HG03558 (cell line): ENCODE measurements around the gene MCC.

Experiments used
- ATAC-seq: cut with Tn5 transposase; IDR thresholded peaks from one replicate; pipeline ENCODE4 v1.9.1; 2021; ENCODE audit warnings: moderate number of reproducible peaks; ENCODE audit not compliant: unreplicated experiment; ENCODE audit errors: extremely low read depth

MCC gene

GRCh38 chr5:113166261-113166660, 322.0 kb downstream of the MCC start:
- ATAC-seq: no peak

GRCh38 chr5:113164021-113164420, 324.2 kb downstream of the MCC start:
- ATAC-seq: no peak

- no peak for ATAC-seq
Observed at GRCh38 chr5:113163328-113163727, 324.9 kb downstream of the MCC start.

GRCh38 chr5:113162770-113163169, 325.5 kb downstream of the MCC start:
- no peak for ATAC-seq

- ATAC-seq: no peak
Observed at GRCh38 chr5:113162208-113162607, 326.0 kb downstream of the MCC start.

- ATAC-seq: no peak
Observed at GRCh38 chr5:113161806-113162205, 326.4 kb downstream of the MCC start.

GRCh38 chr5:113157886-113158285, 330.4 kb downstream of the MCC start:
- no peak for ATAC-seq

- ATAC-seq: no peak
Observed at GRCh38 chr5:113156271-113156877, 331.9 kb downstream of the MCC start.

GRCh38 chr5:113153512-113154097, 334.6 kb downstream of the MCC start:
- no peak for ATAC-seq

- no peak for ATAC-seq
Observed at GRCh38 chr5:113152380-113152740, 335.9 kb downstream of the MCC start.

- no peak for ATAC-seq
Observed at GRCh38 chr5:113151641-113152379, 336.4 kb downstream of the MCC start.

- no peak for ATAC-seq
Observed at GRCh38 chr5:113150821-113151220, 337.4 kb downstream of the MCC start.

GRCh38 chr5:113150221-113150620, 338.0 kb downstream of the MCC start:
- ATAC-seq: no peak

GRCh38 chr5:113147537-113147936, 340.7 kb downstream of the MCC start:
- no peak for ATAC-seq

- ATAC-seq: no peak
Observed at GRCh38 chr5:113147101-113147508, 341.1 kb downstream of the MCC start.

GRCh38 chr5:113145757-113146387, 342.4 kb downstream of the MCC start:
- no peak for ATAC-seq

- ATAC-seq: no peak
Observed at GRCh38 chr5:113142186-113142585, 346.1 kb downstream of the MCC start.

- no peak for ATAC-seq
Observed at GRCh38 chr5:113140837-113141671, 347.2 kb downstream of the MCC start.

- ATAC-seq: no peak
Observed at GRCh38 chr5:113133211-113133975, 354.9 kb downstream of the MCC start.

GRCh38 chr5:113132564-113132963, 355.7 kb downstream of the MCC start:
- ATAC-seq: no peak
